CD14-positive monocyte (primary cell): ENCODE measurements around the gene INPP4B. TPM values are rescaled to one million over a fixed set of nuclear protein-coding genes. Genes with fewer than 3 reads are reported as not detected.

Experiments used
- DNase-seq, 3 donors: peaks; one replicate each; pipeline ENCODE4 v3.0.0-alpha.2; 2011 to 2022
- H2AFZ ChIP-seq: 2 replicates; pipeline ENCODE4 v1.6.0; 2012; ENCODE audit warnings: mild to moderate bottlenecking, low read depth, low read length, inconsistent platforms; ENCODE audit not compliant: insufficient read depth, poor library complexity, severe bottlenecking
- H3K27ac ChIP-seq, 2 donors: 1 replicate in 1 of 2; 2 replicates in 1 of 2; pipeline ENCODE4 v1.5.1; 2012 to 2013; ENCODE audit warnings: low read length in 2 of 2, control low read depth in 1 of 2, inconsistent platforms in 1 of 2, low read depth in 1 of 2, mild to moderate bottlenecking in 1 of 2
- H3K27me3 ChIP-seq, 2 donors: one replicate each; pipeline versions ENCODE4 v1.6.0 to v1.6.1; 2011 to 2013; ENCODE audit warnings: low read length in 2 of 2; ENCODE audit not compliant: control insufficient read depth in 2 of 2, insufficient read depth in 2 of 2
- H3K36me3 ChIP-seq, 2 donors: replicated peaks in 1 of 2; 1 replicate in 1 of 2; 2 replicates in 1 of 2; pipeline versions ENCODE4 v1.5.1 to v1.6.1; 2012 to 2013; ENCODE audit warnings: low read length in 2 of 2, control low read depth in 1 of 2, inconsistent platforms in 1 of 2, mild to moderate bottlenecking in 1 of 2; ENCODE audit not compliant: insufficient read depth in 2 of 2, control insufficient read depth in 1 of 2
- H3K4me1 ChIP-seq, 2 donors: 1 replicate in 1 of 2; 2 replicates in 1 of 2; pipeline versions ENCODE4 v1.5.1 to v1.6.1; 2012 to 2013; ENCODE audit warnings: low read length in 2 of 2, control low read depth in 1 of 2, inconsistent platforms in 1 of 2, mild to moderate bottlenecking in 1 of 2, moderate library complexity in 1 of 2; ENCODE audit not compliant: insufficient read depth in 2 of 2, control insufficient read depth in 1 of 2
- H3K4me2 ChIP-seq: replicated peaks from 2 replicates; pipeline ENCODE3; 2012; ENCODE audit warnings: low read length, moderate library complexity, mild to moderate bottlenecking; ENCODE audit not compliant: poor library complexity, severe bottlenecking; ENCODE audit errors: extremely low read depth
- H3K4me3 ChIP-seq, 3 experiments: fragments of 200-600 bp in 1 of 3; sonication (generic) in 1 of 3; replicated peaks in 1 of 3; 1 replicate in 2 of 3; 2 replicates in 1 of 3; pipeline ENCODE4 v1.5.1; 2011 to 2013; ENCODE audit warnings: low read length in 3 of 3, mild to moderate bottlenecking in 3 of 3, control low read depth in 2 of 3, low read depth in 2 of 3, inconsistent platforms in 1 of 3, moderate library complexity in 1 of 3
- H3K79me2 ChIP-seq: 2 replicates; pipeline ENCODE4 v1.6.0; 2012; ENCODE audit warnings: mild to moderate bottlenecking, control low read depth, inconsistent platforms, low read length, moderate library complexity; ENCODE audit not compliant: insufficient read depth
- H3K9ac ChIP-seq: 2 replicates; pipeline ENCODE4 v1.6.0; 2017; ENCODE audit warnings: low read length, mild to moderate bottlenecking; ENCODE audit not compliant: insufficient read depth, poor library complexity, severe bottlenecking
- H3K9me3 ChIP-seq, 2 donors: replicated peaks in 1 of 2; 1 replicate in 1 of 2; 2 replicates in 1 of 2; pipeline versions ENCODE4 v1.5.1 to v1.6.1; 2012 to 2013; ENCODE audit warnings: low read length in 2 of 2, control low read depth in 1 of 2; ENCODE audit not compliant: control insufficient read depth in 1 of 2, insufficient read depth in 1 of 2
- H4K20me1 ChIP-seq: 2 replicates; pipeline ENCODE4 v1.6.0; 2012; ENCODE audit warnings: mild to moderate bottlenecking, low read length, control low read depth, moderate library complexity; ENCODE audit not compliant: insufficient read depth
- H3K27ac Mint-ChIP-seq, 7 donors: one replicate each; pipeline ENCODE4 v1.8.0; 2020; ENCODE audit warnings: mild to moderate bottlenecking in 7 of 7, mixed read lengths in 7 of 7, moderate library complexity in 6 of 7, inconsistent platforms in 2 of 7
- H3K27me3 Mint-ChIP-seq, 3 donors: one replicate each; pipeline ENCODE4 v1.8.0; 2021 to 2022; ENCODE audit warnings: low read depth in 3 of 3, mild to moderate bottlenecking in 3 of 3, mixed read lengths in 3 of 3, moderate library complexity in 3 of 3, inconsistent platforms in 1 of 3
- H3K36me3 Mint-ChIP-seq, 2 donors: one replicate each; pipeline ENCODE4 v1.8.0; 2020; ENCODE audit warnings: mixed read lengths in 2 of 2, inconsistent platforms in 1 of 2, mild to moderate bottlenecking in 1 of 2
- H3K4me1 Mint-ChIP-seq: one replicate; pipeline ENCODE4 v1.8.0; 2020; ENCODE audit warnings: mild to moderate bottlenecking, mixed read lengths
- H3K4me3 Mint-ChIP-seq, 2 donors: one replicate each; pipeline ENCODE4 v1.8.0; 2020; ENCODE audit warnings: mild to moderate bottlenecking in 2 of 2, mixed read lengths in 2 of 2, moderate library complexity in 1 of 2
- H3K9me3 Mint-ChIP-seq, 7 donors: one replicate each; pipeline ENCODE4 v1.8.0; 2020 to 2022; ENCODE audit warnings: mixed read lengths in 7 of 7, mild to moderate bottlenecking in 6 of 7, moderate library complexity in 6 of 7, inconsistent platforms in 2 of 7
- CTCF ChIP-seq: fragments of 200-600 bp; IDR thresholded peaks from one replicate; pipeline ENCODE4 v1.8.0; 2022; ENCODE audit warnings: antibody characterized with exemption, mild to moderate bottlenecking
- WGBS: methylation state at CpG from one replicate; pipeline ENCODE4 v1.1.5; 2013; ENCODE audit warnings: missing lambda C conversion rate; ENCODE audit not compliant: insufficient coverage; 5-methylcytosine and 5-hydroxymethylcytosine counted together
- intact Hi-C, 2 donors: fragments of 100-400 bp; cut with micrococcal nuclease; formaldehyde crosslinking; loops; one replicate each; pipeline versions ENCODE4 v1.15.0 to v1.15.1; 2023
- polyA plus RNA-seq, 3 donors: library from polyadenylated mRNA; depleted of rRNA in 1 of 3; unstranded in 2 of 3; stranded (reverse) in 1 of 3; fragments of 300-500 nt in 2 of 3; fragments of >200 nt in 1 of 3; fragmentation: Illumina TruSeq in 2 of 3; gene quantifications; 1 replicate in 2 of 3; 2 replicates in 1 of 3; pipeline ENCODE4 v1.2.3, GENCODE V29; 2012 to 2021

The INPP4B gene
- polyA plus RNA-seq, 3 donors: 0.13 to 0.38 (median 0.22) TPM

- no peak overlapping the region for H3K4me3 Mint-ChIP-seq
- no peak overlapping the region for H3K4me2 ChIP-seq
- no peak overlapping the region for H3K27ac Mint-ChIP-seq
- peaks cover 14 to 17% of the 10 kb centered on the region in 2 donors for H3K4me1 ChIP-seq
- no peak overlapping the region for H3K9ac ChIP-seq
- DNase-seq: no peak
- intact Hi-C loops: no loop called here
- 100% methylated on average over 1 of the region's 5 CpGs for WGBS
- H3K27ac ChIP-seq: no peak overlapping the region
- no peaks in the 10 kb centered on the region for H3K36me3 ChIP-seq
- H4K20me1 ChIP-seq: no peaks in the 10 kb centered on the region
- peaks cover 0 to 2% (median 0%) of the 10 kb centered on the region in 7 donors for H3K9me3 Mint-ChIP-seq
- no peak for TF ChIP-seq CTCF
- no peaks in the 10 kb centered on the region for H3K36me3 Mint-ChIP-seq
- H3K27me3 ChIP-seq: no peaks in the 10 kb centered on the region
- H3K4me1 Mint-ChIP-seq: peaks cover 18% of the 10 kb centered on the region
- H3K27me3 Mint-ChIP-seq: peaks cover 0 to 2% (median 0%) of the 10 kb centered on the region in 3 donors
- no peaks in the 10 kb centered on the region for H3K9me3 ChIP-seq
- no peaks in the 10 kb centered on the region for H3K79me2 ChIP-seq
- H3K4me3 ChIP-seq: no peak overlapping the region
- no peak overlapping the region for H2AFZ ChIP-seq
Observed at GRCh38 chr4:142408003-142408441, 438.1 kb downstream of the INPP4B start.

- Histone ChIP-seq H3K36me3 (no peaks in the 10 kb centered on the region), H3K4me3 (no peak overlapping the region), H3K4me1 (peaks cover 14 to 17% of the 10 kb centered on the region in 2 donors), H3K4me2 (no peak overlapping the region), H4K20me1 (no peaks in the 10 kb centered on the region), H3K27me3 (no peaks in the 10 kb centered on the region), H3K9ac (no peak overlapping the region), H3K27ac (no peak overlapping the region), H2AFZ (no peak overlapping the region), H3K9me3 (no peaks in the 10 kb centered on the region), H3K79me2 (no peaks in the 10 kb centered on the region)
- no peak overlapping the region for H3K27ac Mint-ChIP-seq
- intact Hi-C loops: no loop called here
- no peak for DNase-seq
- H3K4me3 Mint-ChIP-seq: no peak overlapping the region
- H3K36me3 Mint-ChIP-seq: no peaks in the 10 kb centered on the region
- peaks cover 18% of the 10 kb centered on the region for H3K4me1 Mint-ChIP-seq
- no peak for TF ChIP-seq CTCF
- no CpG with 5 or more reads among the region's 2 CpGs for WGBS
- H3K9me3 Mint-ChIP-seq: peaks cover 0 to 2% (median 0%) of the 10 kb centered on the region in 7 donors
- H3K27me3 Mint-ChIP-seq: peaks cover 0 to 2% (median 0%) of the 10 kb centered on the region in 3 donors
Observed at GRCh38 chr4:142407596-142407995, 438.5 kb downstream of the INPP4B start.
